Right atrium auricular region (tissue), 2 donors: Measurements from ENCODE around the gene SMIM31. TPM values are rescaled to one million over a fixed set of nuclear protein-coding genes. Genes with fewer than 3 reads are reported as not detected.

ENCODE experiments used
- DNase-seq: peaks from one replicate; pipeline ENCODE4 v3.0.0-alpha.2; 2019; ENCODE audit warnings: low spot score
- H3K27ac ChIP-seq, 2 donors: fragments of 200-600 bp; sonication (generic); 1 replicate in 1 of 2; 2 replicates in 1 of 2; pipeline ENCODE4 v1.5.1; 2016 to 2019
- H3K27me3 ChIP-seq, 2 donors: fragments of 200-600 bp; sonication (generic); one replicate each; pipeline versions ENCODE4 v1.5.1 to v1.6.0; 2017 to 2019
- H3K36me3 ChIP-seq: fragments of 200-600 bp; sonication (generic); one replicate; pipeline ENCODE4 v1.5.1; 2016
- H3K4me1 ChIP-seq, 2 donors: fragments of 200-600 bp; sonication (generic); one replicate each; pipeline versions ENCODE4 v1.5.1 to v1.6.0; 2017 to 2019
- H3K4me3 ChIP-seq, 2 donors: fragments of 200-600 bp; sonication (generic); 1 replicate in 1 of 2; 2 replicates in 1 of 2; pipeline ENCODE4 v1.5.1; 2017 to 2019; ENCODE audit warnings: mild to moderate bottlenecking in 1 of 2, moderate library complexity in 1 of 2
- H3K9me3 ChIP-seq, 2 donors: fragments of 200-600 bp; sonication (generic); one replicate each; pipeline ENCODE4 v1.5.1; 2019
- total RNA-seq, 2 donors: library from RNA; depleted of rRNA; stranded (reverse); fragments of >200 nt; gene quantifications; one replicate each; pipeline ENCODE4 v1.1.0, GENCODE V29; 2016
- TF ChIP-seq, protein P1 (sequence below), 2 donors: fragments of 200-600 bp; sonication (generic); IDR thresholded peaks; one replicate each; pipeline ENCODE4 v1.5.1; 2019; ENCODE audit warnings: antibody characterized with exemption in 2 of 2

The SMIM31 gene
- total RNA-seq, 2 donors from 2014 or later: not detected

DNA sequence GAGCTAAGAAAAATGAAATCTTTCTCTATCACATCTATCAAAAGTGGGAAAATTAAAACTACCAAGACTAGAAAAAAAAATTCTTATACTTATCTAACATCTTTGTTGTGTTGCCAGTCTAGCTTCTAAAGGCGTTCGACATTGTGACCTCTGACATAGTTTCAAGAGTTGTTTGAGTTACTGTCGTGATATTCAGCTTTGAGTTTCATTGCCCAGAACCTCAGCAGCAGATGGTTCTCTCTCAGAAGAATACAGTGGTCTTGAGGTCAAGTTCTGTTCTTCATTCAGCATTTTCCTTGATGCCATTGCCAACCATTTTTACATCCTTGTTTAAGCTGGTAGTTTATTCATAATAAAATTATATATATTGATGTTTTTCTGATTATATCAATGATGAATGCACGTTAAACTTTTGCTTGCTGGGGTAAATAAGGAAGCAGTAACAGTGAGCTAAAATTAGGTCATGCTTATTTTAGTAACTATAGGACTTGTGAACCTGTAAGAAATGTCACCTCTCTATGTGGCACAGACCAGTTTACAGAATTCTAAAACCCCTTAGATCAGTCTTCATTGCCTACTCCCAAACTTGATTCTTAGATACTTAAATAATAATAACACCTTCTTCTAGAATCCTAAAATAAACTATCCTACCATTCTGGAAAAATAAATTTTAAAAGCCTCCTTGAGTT, 23.1 kb upstream of the SMIM31 start:
- H3K4me1 ChIP-seq: no peaks in the 10 kb centered on the region
- no peaks in the 10 kb centered on the region for H3K36me3 ChIP-seq
- H3K4me3 ChIP-seq: no peak overlapping the region
- no peak overlapping the region for H3K27ac ChIP-seq
- H3K9me3 ChIP-seq: no peaks in the 10 kb centered on the region
- TF ChIP-seq, protein P1, sequence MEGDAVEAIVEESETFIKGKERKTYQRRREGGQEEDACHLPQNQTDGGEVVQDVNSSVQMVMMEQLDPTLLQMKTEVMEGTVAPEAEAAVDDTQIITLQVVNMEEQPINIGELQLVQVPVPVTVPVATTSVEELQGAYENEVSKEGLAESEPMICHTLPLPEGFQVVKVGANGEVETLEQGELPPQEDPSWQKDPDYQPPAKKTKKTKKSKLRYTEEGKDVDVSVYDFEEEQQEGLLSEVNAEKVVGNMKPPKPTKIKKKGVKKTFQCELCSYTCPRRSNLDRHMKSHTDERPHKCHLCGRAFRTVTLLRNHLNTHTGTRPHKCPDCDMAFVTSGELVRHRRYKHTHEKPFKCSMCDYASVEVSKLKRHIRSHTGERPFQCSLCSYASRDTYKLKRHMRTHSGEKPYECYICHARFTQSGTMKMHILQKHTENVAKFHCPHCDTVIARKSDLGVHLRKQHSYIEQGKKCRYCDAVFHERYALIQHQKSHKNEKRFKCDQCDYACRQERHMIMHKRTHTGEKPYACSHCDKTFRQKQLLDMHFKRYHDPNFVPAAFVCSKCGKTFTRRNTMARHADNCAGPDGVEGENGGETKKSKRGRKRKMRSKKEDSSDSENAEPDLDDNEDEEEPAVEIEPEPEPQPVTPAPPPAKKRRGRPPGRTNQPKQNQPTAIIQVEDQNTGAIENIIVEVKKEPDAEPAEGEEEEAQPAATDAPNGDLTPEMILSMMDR (IDR thresholded peaks at IDR 0.05): no peak
- DNase-seq: no peak
- H3K27me3 ChIP-seq: no peaks in the 10 kb centered on the region

- Histone ChIP-seq H3K4me1 (no peaks in the 10 kb centered on the region), H3K27ac (no peak overlapping the region), H3K27me3 (no peaks in the 10 kb centered on the region), H3K36me3 (no peaks in the 10 kb centered on the region), H3K4me3 (no peak overlapping the region), H3K9me3 (no peaks in the 10 kb centered on the region)
- TF ChIP-seq, protein P1 (IDR thresholded peaks at IDR 0.05): peak; percentile 73 to 83
- no peak for DNase-seq
Observed at GRCh38 chr4:164731827-164732474, 22.0 kb upstream of the SMIM31 start.

- DNase-seq: no peak
- no peak overlapping the region for H3K4me3 ChIP-seq
- no peaks in the 10 kb centered on the region for H3K36me3 ChIP-seq
- no peak overlapping the region for H3K27ac ChIP-seq
- H3K4me1 ChIP-seq: no peaks in the 10 kb centered on the region
- no peaks in the 10 kb centered on the region for H3K27me3 ChIP-seq
- TF ChIP-seq, protein P1 (IDR thresholded peaks at IDR 0.05): no peak
- no peaks in the 10 kb centered on the region for H3K9me3 ChIP-seq
Observed at GRCh38 chr4:164734484-164734883, 19.4 kb upstream of the SMIM31 start.

- H3K4me3 ChIP-seq: no peak overlapping the region
- peaks cover 0 to 5% of the 10 kb centered on the region in 2 donors for H3K9me3 ChIP-seq
- no peaks in the 10 kb centered on the region for H3K4me1 ChIP-seq
- H3K36me3 ChIP-seq: no peaks in the 10 kb centered on the region
- TF ChIP-seq, protein P1 (IDR thresholded peaks at IDR 0.05): peak in 1 of 2 donors; percentile 52
- no peaks in the 10 kb centered on the region for H3K27me3 ChIP-seq
- no peak overlapping the region for H3K27ac ChIP-seq
- no peak for DNase-seq
Observed at GRCh38 chr4:164748375-164748774, 5.6 kb upstream of the SMIM31 start.

GRCh38 chr4:164755432-164755831, 1.5 kb downstream of the SMIM31 start:
- H3K4me1 ChIP-seq: no peaks in the 10 kb centered on the region
- H3K27ac ChIP-seq: no peak overlapping the region
- H3K27me3 ChIP-seq: no peaks in the 10 kb centered on the region
- no peak overlapping the region for H3K4me3 ChIP-seq
- DNase-seq: no peak
- peaks cover 0 to 5% of the 10 kb centered on the region in 2 donors for H3K9me3 ChIP-seq
- H3K36me3 ChIP-seq: no peaks in the 10 kb centered on the region
- TF ChIP-seq, protein P1 (IDR thresholded peaks at IDR 0.05): no peak
